HG02610 (cell line): ENCODE data around the gene MAST4.

Source experiments
- ATAC-seq: cut with Tn5 transposase; IDR thresholded peaks from one replicate; pipeline ENCODE4 v1.9.1; 2021; ENCODE audit warnings: mild to moderate bottlenecking, moderate library complexity; ENCODE audit not compliant: unreplicated experiment

The MAST4 gene

DNA sequence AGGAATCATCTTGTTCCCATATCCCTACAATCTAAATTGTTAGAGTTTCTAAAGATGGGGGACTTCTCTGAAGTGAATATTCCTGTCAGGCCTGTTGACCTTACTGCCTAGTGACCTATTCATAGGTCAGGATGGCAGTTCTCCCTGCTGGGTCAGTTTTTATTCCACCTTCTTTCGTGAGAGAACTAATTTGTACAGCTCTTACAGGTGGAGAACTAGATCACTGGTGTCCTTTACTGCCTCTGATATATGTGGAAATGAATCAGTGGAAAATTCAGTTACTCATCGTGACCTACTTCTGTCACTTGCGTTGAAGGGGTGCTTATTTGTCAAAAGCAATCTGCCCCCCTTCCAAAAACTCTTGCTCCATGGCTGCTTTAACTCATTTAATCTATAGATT lies 435.5 kb downstream of the MAST4 start:
- ATAC-seq = no peak

- no peak for ATAC-seq
Observed at GRCh38 chr5:67032921-67033664, 436.9 kb downstream of the MAST4 start.

DNA sequence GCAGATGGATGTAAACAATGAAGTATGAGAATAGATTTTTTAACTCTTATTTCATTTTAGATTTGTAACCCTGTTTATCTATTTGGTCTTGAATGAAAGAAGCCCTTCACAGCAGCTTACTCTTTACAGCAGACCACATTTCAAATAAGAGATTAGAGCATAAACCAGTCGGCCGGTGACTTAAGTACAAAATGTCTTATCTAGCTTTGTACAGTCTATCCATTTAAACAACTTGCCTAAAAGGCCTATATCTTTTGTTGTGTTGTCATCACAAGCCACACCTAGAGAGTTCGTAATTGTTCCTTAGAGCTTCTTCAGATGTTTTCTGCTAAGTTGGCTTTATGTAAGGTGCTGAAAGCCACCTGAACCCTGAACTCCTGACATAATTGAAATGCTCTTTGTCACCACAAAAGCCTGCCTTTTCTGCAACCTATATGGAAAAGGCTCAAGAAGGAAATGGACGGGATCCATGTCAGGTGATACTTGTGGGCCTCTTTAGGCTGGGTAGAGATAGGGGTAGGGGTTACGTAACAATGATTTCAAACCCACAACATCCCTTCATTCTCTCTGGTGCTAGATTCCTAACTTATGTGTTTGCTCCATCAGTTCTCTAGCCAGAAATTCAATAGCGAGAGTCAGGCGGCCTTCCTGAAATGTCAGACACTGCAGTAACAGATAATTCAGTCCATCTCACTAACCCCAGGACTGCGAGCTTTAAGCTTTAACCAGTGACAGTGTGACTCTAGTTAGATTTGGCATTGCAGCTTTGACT lies 437.9 kb downstream of the MAST4 start:
- ATAC-seq = no peak

DNA sequence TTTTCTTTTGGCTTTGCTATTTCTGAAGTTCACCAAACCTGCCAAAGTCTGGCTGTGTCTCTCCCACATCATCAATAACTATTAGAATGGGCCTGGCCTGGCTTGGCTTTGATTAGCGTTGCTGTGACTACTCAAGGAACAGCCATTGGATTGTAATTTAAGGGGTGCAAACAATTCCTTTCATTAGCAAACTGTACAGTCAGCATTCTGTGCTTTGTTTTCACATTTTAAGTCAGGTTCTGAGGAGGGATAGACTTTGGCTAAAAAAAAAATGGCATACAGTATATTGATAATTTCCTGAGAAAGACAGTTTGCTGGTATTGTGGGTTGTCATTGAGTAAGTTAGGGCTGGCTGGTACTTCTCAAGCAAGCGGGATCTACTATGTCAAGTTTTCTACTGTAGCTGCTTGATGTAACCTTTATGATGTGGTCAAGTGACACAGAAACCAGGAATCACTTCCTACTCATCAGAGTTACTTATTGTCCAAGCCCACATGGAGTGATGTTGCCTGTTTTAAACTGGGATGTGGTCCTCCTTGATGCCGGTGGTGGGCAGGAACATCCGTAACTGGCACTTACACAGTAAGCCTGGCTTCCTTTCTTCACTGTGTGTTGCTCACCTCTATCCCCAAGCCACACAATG lies 439.0 kb downstream of the MAST4 start:
- no peak for ATAC-seq

GRCh38 chr5:67037171-67037570 lies 441.0 kb downstream of the MAST4 start:
- ATAC-seq = no peak

DNA sequence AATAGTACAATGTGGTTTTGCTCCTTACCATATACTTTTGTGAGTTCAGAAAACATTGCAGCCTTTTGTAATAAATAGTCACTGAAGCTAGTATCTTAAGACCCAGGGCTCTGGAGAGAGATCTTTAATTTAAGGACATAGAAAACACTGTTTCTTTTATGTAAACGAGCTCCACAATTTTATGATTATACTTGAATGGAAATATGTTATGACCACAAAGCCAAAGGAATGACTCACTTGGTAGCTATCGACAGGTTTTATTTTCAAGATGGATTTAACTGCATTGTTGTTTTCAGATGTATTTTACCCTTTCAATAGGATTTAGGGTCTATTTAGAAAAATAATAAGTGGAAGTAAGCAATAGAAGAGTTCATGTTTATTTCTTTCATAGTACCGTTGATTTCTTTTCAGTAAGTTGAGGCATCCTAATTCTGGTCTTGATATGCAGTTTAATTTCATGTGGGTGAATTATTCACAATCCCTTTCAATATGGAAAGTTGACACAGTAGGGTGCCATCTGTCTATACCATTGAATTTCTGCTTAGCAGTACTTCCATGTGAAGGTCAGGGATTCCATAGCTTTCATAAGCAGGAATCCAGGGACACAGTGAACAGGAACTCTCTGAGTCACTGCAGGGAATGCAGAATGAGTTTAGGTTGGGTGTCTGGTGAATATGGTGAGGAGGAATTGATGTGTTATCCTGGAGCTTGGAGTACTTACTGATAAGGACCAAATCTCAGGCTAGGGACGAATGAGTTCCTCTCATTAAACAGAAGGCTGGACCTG lies 442.8 kb downstream of the MAST4 start:
- no peak for ATAC-seq

DNA sequence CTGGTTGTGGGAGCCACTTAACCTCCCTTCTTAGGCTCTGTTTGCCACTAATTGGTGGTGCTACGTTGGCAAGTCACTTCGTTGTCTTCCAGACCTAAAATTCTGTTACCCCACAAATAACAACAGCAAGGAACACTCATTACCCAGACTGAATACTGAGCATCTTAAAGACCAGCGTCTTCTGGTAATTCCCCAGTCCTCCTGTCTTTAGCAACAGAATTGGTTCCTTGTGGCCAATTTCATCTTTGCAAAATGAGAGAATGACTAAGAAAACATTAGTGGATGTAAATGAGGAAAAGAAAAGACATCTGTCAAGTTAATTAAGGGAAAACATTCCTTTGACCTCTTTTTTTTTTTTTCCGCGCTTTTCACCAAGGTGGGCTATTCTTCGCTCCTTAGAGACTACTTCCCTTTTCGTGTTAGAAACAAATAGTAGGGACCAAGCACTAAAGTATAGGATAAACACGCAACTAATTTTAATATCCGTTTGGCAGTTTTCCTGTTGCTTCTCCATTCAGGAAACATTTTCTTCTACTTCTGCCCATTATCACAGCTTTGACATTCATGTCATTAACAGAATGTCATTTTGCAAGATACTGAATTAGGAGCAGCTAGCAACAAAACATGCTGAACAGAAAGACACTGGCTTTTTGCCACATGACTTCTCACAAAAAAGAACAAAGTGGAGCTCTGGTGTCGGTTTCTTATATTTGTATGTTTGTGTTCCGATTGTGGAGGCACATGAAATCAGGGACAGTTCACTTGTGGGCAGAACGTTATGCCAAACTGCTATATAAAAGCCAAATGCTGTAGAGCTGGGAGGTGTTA lies 446.2 kb downstream of the MAST4 start:
- no peak for ATAC-seq

GRCh38 chr5:67043796-67044511 lies 447.8 kb downstream of the MAST4 start:
- ATAC-seq = no peak

- no peak for ATAC-seq
Observed at GRCh38 chr5:67045816-67046740, 449.9 kb downstream of the MAST4 start.

- ATAC-seq = no peak
Observed at GRCh38 chr5:67047160-67047559, 451.0 kb downstream of the MAST4 start.

GRCh38 chr5:67047616-67048015 lies 451.4 kb downstream of the MAST4 start:
- no peak for ATAC-seq

DNA sequence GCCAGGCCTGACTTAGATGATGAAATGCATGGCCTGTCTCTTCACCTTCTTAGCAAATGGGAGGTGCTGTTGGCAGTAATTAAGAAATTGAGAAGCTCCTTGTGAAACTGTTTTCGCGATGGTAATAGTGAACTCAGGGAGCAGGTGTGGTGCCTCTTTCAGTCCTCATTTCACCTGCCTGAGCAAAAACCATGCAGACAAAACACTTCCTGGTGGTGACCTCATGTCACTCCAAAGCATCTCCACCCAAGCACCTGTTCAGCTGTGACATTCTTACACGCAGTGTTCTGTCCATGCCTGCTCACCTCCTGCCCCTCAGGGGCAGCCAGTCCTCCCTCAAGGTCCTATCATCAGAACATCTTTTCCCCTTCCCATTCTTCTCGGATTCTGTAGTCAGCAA lies 453.9 kb downstream of the MAST4 start:
- ATAC-seq = no peak

DNA sequence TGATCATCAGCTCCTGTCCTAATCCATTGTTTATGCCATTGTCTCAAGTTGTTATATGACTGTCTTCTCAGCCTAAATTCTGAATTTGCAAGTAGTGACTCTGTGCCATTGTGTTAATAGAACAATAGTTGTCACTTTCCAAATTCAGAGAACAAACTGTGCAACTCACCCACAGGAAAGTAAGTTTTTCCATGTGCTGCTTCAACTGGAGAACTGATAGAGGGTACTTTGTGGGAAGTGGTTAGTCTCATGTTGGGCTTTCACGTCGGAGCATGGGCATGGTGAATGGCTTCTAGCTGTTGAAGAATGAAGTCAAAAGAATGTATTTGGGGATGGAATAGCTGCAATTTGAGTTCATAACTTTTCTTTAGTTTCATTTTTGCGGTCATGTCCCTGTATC lies 454.4 kb downstream of the MAST4 start:
- ATAC-seq = no peak

- no peak for ATAC-seq
Observed at GRCh38 chr5:67051164-67051563, 455.0 kb downstream of the MAST4 start.

DNA sequence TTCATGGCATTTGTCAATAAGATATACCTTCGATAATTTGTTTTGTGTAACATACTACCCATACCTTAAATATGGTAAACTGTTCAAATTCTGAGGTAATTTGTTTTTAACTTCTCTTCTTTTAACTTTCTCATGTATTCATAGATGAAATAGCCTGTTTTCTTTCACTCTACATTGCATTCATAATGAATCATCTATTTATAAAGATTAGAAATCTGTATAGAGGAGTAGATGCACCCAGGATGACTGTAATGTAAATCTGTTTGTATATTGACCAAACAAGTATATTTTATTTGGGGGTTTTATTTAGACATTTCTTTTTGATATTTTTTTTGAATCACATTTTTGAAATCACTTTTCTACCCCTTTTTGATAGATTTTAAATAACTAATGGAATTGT lies 455.8 kb downstream of the MAST4 start:
- ATAC-seq = no peak

DNA sequence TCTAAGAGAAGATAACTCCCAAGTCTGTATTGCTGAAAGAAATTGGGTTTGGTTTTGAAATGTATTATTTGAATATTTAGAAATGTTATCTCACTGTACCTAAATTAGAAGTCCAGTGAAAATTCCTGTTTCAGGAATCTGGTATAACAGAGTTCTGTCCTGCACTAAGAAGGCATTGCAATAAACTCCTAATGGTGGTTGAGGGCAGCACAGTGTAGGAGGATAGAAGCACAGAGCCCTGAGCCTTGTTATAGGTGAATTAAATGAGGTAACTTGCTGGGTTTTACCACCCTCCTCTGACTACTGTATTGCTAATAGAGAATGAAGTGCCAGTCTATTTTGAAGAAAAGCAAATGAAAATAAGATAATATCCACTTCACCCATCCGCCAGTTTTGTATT lies 457.0 kb downstream of the MAST4 start:
- ATAC-seq = no peak

- no peak for ATAC-seq
Observed at GRCh38 chr5:67058998-67059743, 463.0 kb downstream of the MAST4 start.
